ENCODE results near the gene TRPM2. TPM values are rescaled to one million over a fixed set of nuclear protein-coding genes. Genes with fewer than 3 reads are reported as not detected.
"Not testable (repeated sequence)": the region's sequence is repeated elsewhere in the genome, so short reads cannot be mapped to it uniquely, and the experiment has no call there.

The TRPM2 gene
- total and polyA plus RNA-seq, 2 donors (not counting 3 experiments of a cell fraction or from before 2014, with no cell fraction given): not detected

- intact Hi-C loops (cut with micrococcal nuclease): no loop called here
These were observed 62.8 kb downstream of the TRPM2 start for GRCh38 chr21:44416193-44416592.

GRCh38 chr21:44417621-44418107 is 64.2 kb downstream of the TRPM2 start:
- H3K36me3 ChIP-seq (ENCODE audit: control insufficient read depth in 2 of 2, extremely low read depth in 1 of 2, insufficient read depth in 2 of 2, low read length in 2 of 2); H3K4me1 ChIP-seq (ENCODE audit: control insufficient read depth, extremely low read depth, insufficient read depth, low read length); FAIRE-seq; BruUV-seq (replicated peaks); DNase-seq (ENCODE audit: low read depth, low spot score); intact Hi-C loops (cut with micrococcal nuclease); dilution Hi-C loops (cut with MboI; ENCODE audit: extremely low pct_ligation_motif_present, low sequenced_read_pairs); CTCF ChIA-PET; H3K9ac ChIP-seq (replicated peaks; ENCODE audit: extremely low read depth, insufficient read depth, low read length); H3K4me3 ChIP-seq (replicated peaks in 1 of 3; ENCODE audit: insufficient read depth in 1 of 3, low read depth in 1 of 3, low read length in 3 of 3); H3K9me1 ChIP-seq (replicated peaks; ENCODE audit: control insufficient read depth, extremely low read depth, insufficient read depth, low read length); H3K4me2 ChIP-seq (ENCODE audit: insufficient read depth, low read length); H2AFZ ChIP-seq (ENCODE audit: low read depth, low read length); H3K9me3 ChIP-seq (replicated peaks; ENCODE audit: control insufficient read depth, insufficient read depth, low read length); POLR2A ChIA-PET; H3K27ac ChIP-seq (ENCODE audit: insufficient read depth, low read depth, low read length); H4K20me1 ChIP-seq (replicated peaks; ENCODE audit: control insufficient read depth, extremely low read depth, insufficient read depth, low read length); H3K79me2 ChIP-seq (ENCODE audit: control insufficient read depth, insufficient read depth, low read length); H3K27me3 ChIP-seq (ENCODE audit: control insufficient read depth in 2 of 2, insufficient read depth in 2 of 2, low read length in 2 of 2): not testable (repeated sequence)

More at GRCh38 chr21:44416193-44416592, 62.8 kb downstream of the TRPM2 start:
- Histone ChIP-seq H3K4me3 (replicated peaks in 1 of 3; ENCODE audit: insufficient read depth in 1 of 3, low read depth in 1 of 3, low read length in 3 of 3) (no peak overlapping the region), H2AFZ (ENCODE audit: low read depth, low read length) (no peak overlapping the region), H3K27ac (ENCODE audit: insufficient read depth, low read depth, low read length) (no peak overlapping the region), H3K27me3 (ENCODE audit: control insufficient read depth in 2 of 2, insufficient read depth in 2 of 2, low read length in 2 of 2) (no peaks in the 10 kb centered on the region), H4K20me1 (replicated peaks; ENCODE audit: control insufficient read depth, extremely low read depth, insufficient read depth, low read length) (no peaks in the 10 kb centered on the region), H3K9ac (replicated peaks; ENCODE audit: extremely low read depth, insufficient read depth, low read length) (no peak overlapping the region), H3K4me2 (ENCODE audit: insufficient read depth, low read length) (no peak overlapping the region), H3K4me1 (ENCODE audit: control insufficient read depth, extremely low read depth, insufficient read depth, low read length) (no peaks in the 10 kb centered on the region), H3K9me1 (replicated peaks; ENCODE audit: control insufficient read depth, extremely low read depth, insufficient read depth, low read length) (no peaks in the 10 kb centered on the region), H3K9me3 (replicated peaks; ENCODE audit: control insufficient read depth, insufficient read depth, low read length) (no peaks in the 10 kb centered on the region), H3K36me3 (ENCODE audit: control insufficient read depth in 2 of 2, extremely low read depth in 1 of 2, insufficient read depth in 2 of 2, low read length in 2 of 2) (no peaks in the 10 kb centered on the region), H3K79me2 (ENCODE audit: control insufficient read depth, insufficient read depth, low read length) (no peaks in the 10 kb centered on the region)
- ChIA-PET POLR2A (no interaction called here), CTCF (no interaction called here)
- TF ChIP-seq JUN (IDR thresholded peaks at IDR 0.05; ENCODE audit: borderline replicate concordance, insufficient read depth, insufficient read length, low read depth) (no peak), GATA2 (IDR thresholded peaks at IDR 0.05; ENCODE audit: insufficient read depth, insufficient read length, low read depth, low read length) (no peak), EZH2 (IDR thresholded peaks at IDR 0.05; ENCODE audit: borderline replicate concordance, low read depth, low read length, severe bottlenecking) (no peak), FOS (IDR thresholded peaks at IDR 0.05; ENCODE audit: borderline replicate concordance, insufficient read depth, low read length) (no peak), MYC (IDR thresholded peaks at IDR 0.05; ENCODE audit: low read depth, low read length) (no peak), POLR2A (IDR thresholded peaks at IDR 0.05; ENCODE audit: low read depth, low read length) (no peak), POLR2AphosphoS5 (IDR thresholded peaks at IDR 0.05; ENCODE audit: insufficient read depth, low read depth, low read length) (no peak)
- TF ChIP-seq, protein P1, sequence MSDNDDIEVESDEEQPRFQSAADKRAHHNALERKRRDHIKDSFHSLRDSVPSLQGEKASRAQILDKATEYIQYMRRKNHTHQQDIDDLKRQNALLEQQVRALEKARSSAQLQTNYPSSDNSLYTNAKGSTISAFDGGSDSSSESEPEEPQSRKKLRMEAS (IDR thresholded peaks at IDR 0.05; ENCODE audit: insufficient read depth, insufficient read length): no peak
- TF ChIP-seq, protein P2, sequence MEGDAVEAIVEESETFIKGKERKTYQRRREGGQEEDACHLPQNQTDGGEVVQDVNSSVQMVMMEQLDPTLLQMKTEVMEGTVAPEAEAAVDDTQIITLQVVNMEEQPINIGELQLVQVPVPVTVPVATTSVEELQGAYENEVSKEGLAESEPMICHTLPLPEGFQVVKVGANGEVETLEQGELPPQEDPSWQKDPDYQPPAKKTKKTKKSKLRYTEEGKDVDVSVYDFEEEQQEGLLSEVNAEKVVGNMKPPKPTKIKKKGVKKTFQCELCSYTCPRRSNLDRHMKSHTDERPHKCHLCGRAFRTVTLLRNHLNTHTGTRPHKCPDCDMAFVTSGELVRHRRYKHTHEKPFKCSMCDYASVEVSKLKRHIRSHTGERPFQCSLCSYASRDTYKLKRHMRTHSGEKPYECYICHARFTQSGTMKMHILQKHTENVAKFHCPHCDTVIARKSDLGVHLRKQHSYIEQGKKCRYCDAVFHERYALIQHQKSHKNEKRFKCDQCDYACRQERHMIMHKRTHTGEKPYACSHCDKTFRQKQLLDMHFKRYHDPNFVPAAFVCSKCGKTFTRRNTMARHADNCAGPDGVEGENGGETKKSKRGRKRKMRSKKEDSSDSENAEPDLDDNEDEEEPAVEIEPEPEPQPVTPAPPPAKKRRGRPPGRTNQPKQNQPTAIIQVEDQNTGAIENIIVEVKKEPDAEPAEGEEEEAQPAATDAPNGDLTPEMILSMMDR (IDR thresholded peaks at IDR 0.05; ENCODE audit: extremely low read depth in 1 of 2, insufficient read depth in 1 of 2, low read depth in 1 of 2, low read length in 2 of 2): no peak
- dilution Hi-C loops (cut with MboI; ENCODE audit: extremely low pct_ligation_motif_present, low sequenced_read_pairs): no loop called here
- DNase-seq (ENCODE audit: low read depth, low spot score): no peak
- FAIRE-seq: no peak
- no TSS peak for BruUV-seq (replicated peaks)

Data from endothelial cell of umbilical vein (primary cell).